GM06990 (cell line): Measurements from ENCODE around the gene CARM1.
"Not testable (repeated sequence)": the region's sequence is repeated elsewhere in the genome, so short reads cannot be mapped to it uniquely, and the experiment has no call there.

ENCODE experiments used
- DNase-seq: peaks from one replicate; pipeline ENCODE4 v3.0.0-alpha.2; 2011; ENCODE audit not compliant: insufficient read length; ENCODE audit errors: extremely low read depth
- H3K27me3 ChIP-seq: replicated peaks from 2 replicates; pipeline ENCODE4 v1.6.0; 2011; ENCODE audit warnings: low read length; ENCODE audit not compliant: control insufficient read depth, insufficient read depth
- H3K36me3 ChIP-seq: 2 replicates; pipeline ENCODE4 v1.5.1; 2011; ENCODE audit warnings: low read length; ENCODE audit not compliant: control insufficient read depth, insufficient read depth
- H3K4me3 ChIP-seq: replicated peaks from 2 replicates; pipeline ENCODE4 v1.5.1; 2011; ENCODE audit warnings: low read depth, mild to moderate bottlenecking, control low read depth, low read length
- TF ChIP-seq, protein P1 (sequence below): IDR thresholded peaks from 2 replicates; pipeline ENCODE4 v1.5.1; 2011; ENCODE audit warnings: low read length, control low read depth, mild to moderate bottlenecking, inconsistent platforms; ENCODE audit not compliant: insufficient read depth, poor library complexity, severe bottlenecking

Gene CARM1

DNA sequence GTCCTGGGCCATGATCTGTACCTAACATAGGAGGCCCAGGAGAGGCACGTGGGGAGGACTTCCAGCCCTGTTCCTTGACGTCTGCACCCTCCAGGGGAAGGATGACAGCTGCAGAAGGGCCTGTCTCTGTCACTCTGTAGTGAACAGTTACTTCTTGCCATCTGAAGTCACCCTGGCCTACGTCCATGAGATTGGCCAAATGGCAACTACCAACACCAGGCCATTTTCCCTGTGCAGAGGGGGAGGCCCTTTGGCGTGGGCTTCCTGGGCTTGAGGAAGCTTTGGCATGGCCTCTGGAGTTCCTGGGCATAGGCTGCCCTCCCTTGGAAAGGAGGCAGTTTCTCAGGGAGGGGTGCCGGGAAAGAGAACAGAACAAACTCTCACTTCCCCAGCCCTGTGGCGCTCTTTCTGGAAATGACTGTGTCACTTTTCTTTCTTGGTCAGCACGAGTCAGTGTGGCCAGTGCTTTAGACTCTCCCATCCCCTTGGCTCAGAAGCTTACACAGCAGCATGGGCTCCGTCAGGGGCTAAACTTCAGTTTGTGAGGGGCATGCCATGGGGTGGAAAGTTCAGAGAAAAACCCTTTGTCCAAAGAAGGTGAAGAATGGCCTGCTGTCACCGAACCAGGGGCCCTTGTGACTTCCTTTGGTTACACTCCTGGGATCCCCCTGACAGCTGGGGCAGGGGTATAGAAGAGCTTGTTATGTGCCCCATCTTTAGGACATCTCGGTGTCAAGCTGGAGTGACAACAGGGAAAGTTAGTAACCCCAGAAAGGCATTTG is 5.3 kb downstream of the CARM1 start:
- no peaks in the 10 kb centered on the region; the same call in 1 of the 2 replicates for H3K36me3 ChIP-seq
- H3K27me3 ChIP-seq, result no peaks in the 10 kb centered on the region
- TF ChIP-seq, protein P1, sequence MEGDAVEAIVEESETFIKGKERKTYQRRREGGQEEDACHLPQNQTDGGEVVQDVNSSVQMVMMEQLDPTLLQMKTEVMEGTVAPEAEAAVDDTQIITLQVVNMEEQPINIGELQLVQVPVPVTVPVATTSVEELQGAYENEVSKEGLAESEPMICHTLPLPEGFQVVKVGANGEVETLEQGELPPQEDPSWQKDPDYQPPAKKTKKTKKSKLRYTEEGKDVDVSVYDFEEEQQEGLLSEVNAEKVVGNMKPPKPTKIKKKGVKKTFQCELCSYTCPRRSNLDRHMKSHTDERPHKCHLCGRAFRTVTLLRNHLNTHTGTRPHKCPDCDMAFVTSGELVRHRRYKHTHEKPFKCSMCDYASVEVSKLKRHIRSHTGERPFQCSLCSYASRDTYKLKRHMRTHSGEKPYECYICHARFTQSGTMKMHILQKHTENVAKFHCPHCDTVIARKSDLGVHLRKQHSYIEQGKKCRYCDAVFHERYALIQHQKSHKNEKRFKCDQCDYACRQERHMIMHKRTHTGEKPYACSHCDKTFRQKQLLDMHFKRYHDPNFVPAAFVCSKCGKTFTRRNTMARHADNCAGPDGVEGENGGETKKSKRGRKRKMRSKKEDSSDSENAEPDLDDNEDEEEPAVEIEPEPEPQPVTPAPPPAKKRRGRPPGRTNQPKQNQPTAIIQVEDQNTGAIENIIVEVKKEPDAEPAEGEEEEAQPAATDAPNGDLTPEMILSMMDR, result no peak
- peak overlapping the region; percentile 43 for H3K4me3 ChIP-seq
- DNase-seq, result peak; percentile 83

DNA sequence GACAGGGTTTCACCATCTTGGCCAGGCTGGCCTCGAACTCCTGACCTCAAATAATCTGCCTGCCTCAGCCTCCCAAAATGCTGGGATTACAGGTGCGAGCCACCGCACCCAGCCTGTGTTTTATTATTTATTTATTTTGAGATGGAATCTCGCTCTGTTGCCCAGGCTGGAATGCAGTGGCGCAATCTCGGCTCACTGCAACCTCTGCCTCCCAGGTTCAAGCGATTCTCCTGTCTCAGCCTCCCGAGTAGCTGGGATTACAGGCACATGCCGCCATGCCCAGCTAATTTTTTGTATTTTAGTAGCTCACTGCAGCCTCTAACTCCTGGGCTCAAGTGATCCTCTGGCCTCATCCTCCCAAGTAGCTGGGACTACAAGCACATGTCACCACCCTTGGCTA is 6.3 kb downstream of the CARM1 start:
- not testable (repeated sequence) for DNase-seq, H3K36me3 ChIP-seq, H3K27me3 ChIP-seq, H3K4me3 ChIP-seq

DNA sequence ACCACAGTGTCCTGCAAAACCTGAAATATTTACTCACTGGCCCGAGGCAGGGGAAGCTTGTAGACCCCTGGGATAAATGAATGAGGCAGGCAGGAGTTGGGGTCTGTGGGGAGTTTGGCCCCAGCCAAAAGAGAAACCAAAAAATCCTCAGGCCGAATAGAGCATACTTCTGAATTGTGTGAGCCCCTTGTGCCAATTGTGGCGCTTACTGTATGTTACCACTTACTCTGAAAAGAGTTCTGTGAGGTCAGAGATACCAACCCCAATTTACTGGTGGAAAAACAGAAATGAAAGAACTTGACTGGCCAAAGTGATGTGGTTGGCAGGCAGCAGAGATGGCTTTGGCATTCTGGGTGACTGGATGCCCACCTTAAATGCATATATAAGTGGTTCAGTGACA is 6.9 kb downstream of the CARM1 start:
- H3K4me3 ChIP-seq, result peak overlapping the region; percentile 58
- TF ChIP-seq, protein P1, result no peak

DNA sequence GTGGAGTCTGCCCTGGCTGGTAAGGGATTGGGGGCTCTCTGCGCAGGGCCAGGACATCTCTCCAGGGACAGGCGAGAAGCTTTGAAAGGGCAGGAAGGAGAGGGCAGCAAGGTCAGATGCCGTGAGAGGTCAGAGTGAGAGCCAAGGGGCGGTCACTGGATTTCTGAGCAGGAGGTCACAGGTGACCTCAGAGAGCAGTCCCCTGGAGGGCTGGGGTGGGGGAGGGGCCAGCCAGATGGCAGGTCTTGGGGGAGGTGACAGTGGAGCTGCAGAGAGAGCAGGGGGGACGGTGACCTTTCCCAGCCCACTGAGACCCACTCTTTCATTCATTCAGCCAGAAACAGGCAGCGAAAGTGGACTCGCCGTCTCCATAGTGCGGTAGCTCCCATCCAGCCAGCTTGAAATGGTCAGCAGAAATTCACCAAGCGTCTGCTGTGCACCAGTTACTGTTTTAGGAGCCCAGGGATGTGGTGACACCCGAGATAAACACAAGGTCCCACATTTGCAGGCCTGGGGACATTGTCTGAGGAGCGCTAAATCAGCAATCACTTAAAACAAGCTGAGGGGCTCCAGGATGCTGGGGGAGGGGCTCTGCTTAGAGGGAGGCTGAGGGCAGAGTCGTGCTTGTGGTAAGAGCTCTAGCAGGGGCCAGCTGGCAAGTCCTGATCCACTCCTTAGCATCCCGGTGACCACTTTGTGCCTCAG is 10.2 kb downstream of the CARM1 start:
- H3K4me3 ChIP-seq, result no peak overlapping the region
- DNase-seq, result no peak
- H3K36me3 ChIP-seq, result peaks cover 6% of the 10 kb centered on the region
- no peaks in the 10 kb centered on the region for H3K27me3 ChIP-seq
- TF ChIP-seq, protein P1, result no peak

More for the DNA sequence above, 6.9 kb downstream of the CARM1 start:
- H3K27me3 ChIP-seq, result no peaks in the 10 kb centered on the region
- DNase-seq, result no peak
- peaks cover 6% of the 10 kb centered on the region for H3K36me3 ChIP-seq

DNA sequence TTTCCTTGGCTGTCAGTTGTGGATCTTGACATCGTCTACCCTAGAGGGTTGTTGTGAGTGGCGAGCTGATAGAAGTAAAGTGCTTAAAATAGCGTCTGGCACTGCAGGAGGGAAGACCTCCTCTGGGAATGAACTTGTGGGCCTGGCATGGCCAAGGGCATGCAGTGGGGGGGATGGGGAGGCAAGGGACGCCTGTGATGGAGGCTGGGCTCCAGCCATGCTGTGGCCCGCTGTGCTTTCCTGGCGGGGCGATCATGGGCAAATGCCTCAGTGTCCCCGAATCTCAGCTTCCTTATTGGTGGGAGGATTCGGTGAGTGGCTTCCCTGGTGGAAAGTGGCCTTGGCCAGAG is 10.7 kb downstream of the CARM1 start:
- H3K4me3 ChIP-seq, result no peak overlapping the region
- H3K36me3 ChIP-seq, result peaks cover 6% of the 10 kb centered on the region
- no peaks in the 10 kb centered on the region for H3K27me3 ChIP-seq
- TF ChIP-seq, protein P1, result no peak
- DNase-seq, result no peak

DNA sequence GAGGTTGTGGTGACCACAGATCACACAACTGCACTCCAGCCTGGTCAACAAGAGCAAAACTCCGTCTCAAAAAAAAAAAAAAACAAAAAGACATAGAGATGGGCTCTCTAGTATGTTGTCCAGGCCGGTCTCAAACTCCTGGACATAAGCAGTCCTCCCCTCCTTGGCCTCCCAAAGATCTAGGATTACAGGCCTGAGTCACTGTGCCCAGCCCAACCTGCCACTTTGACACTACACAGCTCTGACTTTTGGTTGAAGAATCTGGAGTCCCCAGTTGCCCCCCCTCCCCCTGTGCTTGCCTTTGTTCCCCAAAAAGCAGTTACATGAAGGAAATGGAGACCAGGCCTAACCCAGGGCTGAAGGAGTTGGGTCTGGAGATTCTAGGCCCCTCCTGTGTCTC is 12.9 kb downstream of the CARM1 start:
- DNase-seq, result no peak
- TF ChIP-seq, protein P1, result no peak

More for the DNA sequence above, 12.9 kb downstream of the CARM1 start:
- Histone ChIP-seq H3K36me3 (peaks cover 6% of the 10 kb centered on the region), H3K4me3 (no peak overlapping the region), H3K27me3 (no peaks in the 10 kb centered on the region)
